Activated CD4-positive, alpha-beta T cell treated with anti-CD3 and anti-CD28 coated beads, Interleukin-10, Interleukin-2, amounts not matched to agents 100 ng/mL and 50 ng/mL, durations not matched to agents 16 hours and 8 hours (primary cell): Measurements from ENCODE around the gene ZBED1.
"Not testable (repeated sequence)": the region's sequence is repeated elsewhere in the genome, so short reads cannot be mapped to it uniquely, and the experiment has no call there.

Source experiments
- DNase-seq: peaks from one replicate; pipeline ENCODE4 v3.0.0-alpha.2; 2020

Gene ZBED1

GRCh38 chrX:2471641-2472040, 29.1 kb downstream of the ZBED1 start:
- DNase-seq, result no peak

GRCh38 chrX:2471126-2471525, 29.6 kb downstream of the ZBED1 start:
- not testable (repeated sequence) for DNase-seq

- not testable (repeated sequence) for DNase-seq
Observed at GRCh38 chrX:2469852-2470251, 30.9 kb downstream of the ZBED1 start.

- DNase-seq, result no peak
Observed at GRCh38 chrX:2469196-2469685, 31.5 kb downstream of the ZBED1 start.

GRCh38 chrX:2468261-2469195, 32.2 kb downstream of the ZBED1 start:
- DNase-seq, result no peak

- no peak for DNase-seq
Observed at GRCh38 chrX:2466876-2467656, 33.7 kb downstream of the ZBED1 start.

GRCh38 chrX:2464677-2465166, 36.1 kb downstream of the ZBED1 start:
- DNase-seq, result no peak

GRCh38 chrX:2463973-2464676, 36.7 kb downstream of the ZBED1 start:
- DNase-seq, result no peak

- DNase-seq, result not testable (repeated sequence)
Observed at GRCh38 chrX:2463481-2463880, 37.3 kb downstream of the ZBED1 start.

GRCh38 chrX:2462780-2463179, 38.0 kb downstream of the ZBED1 start:
- DNase-seq, result no peak

GRCh38 chrX:2462074-2462473, 38.7 kb downstream of the ZBED1 start:
- DNase-seq, result no peak

GRCh38 chrX:2461711-2462016, 39.1 kb downstream of the ZBED1 start:
- DNase-seq, result no peak

- not testable (repeated sequence) for DNase-seq
Observed at GRCh38 chrX:2460821-2461710, 39.7 kb downstream of the ZBED1 start.

GRCh38 chrX:2460048-2460447, 40.7 kb downstream of the ZBED1 start:
- DNase-seq, result not testable (repeated sequence)

GRCh38 chrX:2458309-2458708, 42.5 kb downstream of the ZBED1 start:
- DNase-seq, result no peak

- DNase-seq, result no peak
Observed at GRCh38 chrX:2457289-2458133, 43.3 kb downstream of the ZBED1 start.

GRCh38 chrX:2456091-2456490, 44.7 kb downstream of the ZBED1 start:
- DNase-seq, result not testable (repeated sequence)

- not testable (repeated sequence) for DNase-seq
Observed at GRCh38 chrX:2454620-2455019, 46.2 kb downstream of the ZBED1 start.

GRCh38 chrX:2452799-2453198, 48.0 kb downstream of the ZBED1 start:
- DNase-seq, result no peak

- DNase-seq, result no peak
Observed at GRCh38 chrX:2452317-2452784, 48.4 kb downstream of the ZBED1 start.
